B cell (primary cell): ENCODE measurements around the gene GALR2. TPM values are rescaled to one million over a fixed set of nuclear protein-coding genes. Genes with fewer than 3 reads are reported as not detected.

ENCODE experiments used
- ATAC-seq: fragments of 200-7000 bp; cut with Tn5 transposase; one replicate; pipeline ENCODE4 v1.10.0; 2021; ENCODE audit warnings: low read depth, mild to moderate bottlenecking, moderate number of reproducible peaks, moderate library complexity
- CTCF ChIA-PET: fragments of 350-600 bp; sonication (Branson Sonifier 250); formaldehyde crosslinking; loops from one replicate; lab custom pipeline; 2021; ENCODE audit warnings: antibody characterized with exemption, inconsistent platforms; lab: Charles Lee
- POLR2A ChIA-PET: fragments of 350-600 bp; sonication (Branson Sonifier 250); formaldehyde crosslinking; loops from one replicate; lab custom pipeline; 2021; ENCODE audit warnings: antibody characterized with exemption; lab: Charles Lee
- DNase-seq: peaks from one replicate; pipeline ENCODE4 v3.0.0; 2013
- H2AFZ ChIP-seq: 2 replicates; pipeline ENCODE4 v1.6.1; 2012; ENCODE audit warnings: mild to moderate bottlenecking, low read depth, low read length; ENCODE audit not compliant: insufficient read depth, poor library complexity, severe bottlenecking
- H3K27ac ChIP-seq, 2 donors: 1 replicate in 1 of 2; 2 replicates in 1 of 2; pipeline ENCODE4 v1.5.1; 2012 to 2013; ENCODE audit warnings: low read length in 2 of 2, mild to moderate bottlenecking in 2 of 2, moderate library complexity in 1 of 2
- H3K27me3 ChIP-seq, 4 experiments: fragments of 200-600 bp in 1 of 4; sonication (generic) in 1 of 4; replicated peaks in 1 of 4; 1 replicate in 2 of 4; 2 replicates in 2 of 4; pipeline versions ENCODE4 v1.6.1 to v1.7.0; 2013 to 2016; ENCODE audit warnings: low read length in 3 of 4, mild to moderate bottlenecking in 2 of 4, mixed read lengths in 1 of 4, moderate library complexity in 1 of 4; ENCODE audit not compliant: insufficient read depth in 4 of 4, control insufficient read depth in 3 of 4; ENCODE audit errors: control extremely low read depth in 1 of 4
- H3K36me3 ChIP-seq, 2 experiments: replicated peaks in 1 of 2; 1 replicate in 1 of 2; 2 replicates in 1 of 2; pipeline versions ENCODE4 v1.6.1 to v1.7.1; 2013; ENCODE audit warnings: low read length in 1 of 2; ENCODE audit not compliant: insufficient read depth in 2 of 2, control insufficient read depth in 1 of 2; ENCODE audit errors: control extremely low read depth in 1 of 2, extremely low read depth in 1 of 2
- H3K4me1 ChIP-seq, 2 donors: fragments of 200-600 bp in 1 of 2; sonication (generic) in 1 of 2; 1 replicate in 1 of 2; 2 replicates in 1 of 2; pipeline versions ENCODE4 v1.5.1 to v1.6.1; 2013 to 2017; ENCODE audit warnings: low read length in 2 of 2; ENCODE audit not compliant: control insufficient read depth in 2 of 2, insufficient read depth in 2 of 2
- H3K4me2 ChIP-seq: replicated peaks from 2 replicates; pipeline ENCODE3; 2012; ENCODE audit warnings: mild to moderate bottlenecking, low read depth, low read length; ENCODE audit not compliant: poor library complexity, severe bottlenecking
- H3K4me3 ChIP-seq, 5 experiments: fragments of 200-600 bp in 1 of 5; sonication (generic) in 1 of 5; 1 replicate in 3 of 5; 2 replicates in 2 of 5; pipeline versions ENCODE4 v1.5.1 to v1.7.0; 2011 to 2016; ENCODE audit warnings: low read length in 4 of 5, mild to moderate bottlenecking in 4 of 5, low read depth in 2 of 5, control low read depth in 1 of 5, moderate library complexity in 1 of 5; ENCODE audit not compliant: insufficient read depth in 1 of 5; ENCODE audit errors: control extremely low read depth in 1 of 5, extremely low read depth in 1 of 5
- H3K79me2 ChIP-seq: fragments of 200-600 bp; sonication (generic); one replicate; pipeline ENCODE4 v1.6.0; 2016; ENCODE audit warnings: low read length; ENCODE audit not compliant: control insufficient read depth, insufficient read depth
- H3K9ac ChIP-seq: fragments of 200-600 bp; sonication (generic); 2 replicates; pipeline ENCODE4 v1.6.1; 2017; ENCODE audit warnings: mild to moderate bottlenecking, low read length, moderate library complexity
- H3K9me3 ChIP-seq, 3 donors: one replicate each; pipeline versions ENCODE4 v1.6.1 to v1.7.1; 2013; ENCODE audit warnings: low read length in 2 of 3; ENCODE audit not compliant: control insufficient read depth in 2 of 3, insufficient read depth in 1 of 3; ENCODE audit errors: control extremely low read depth in 1 of 3
- H4K20me1 ChIP-seq: 2 replicates; pipeline ENCODE4 v1.6.0; 2012; ENCODE audit warnings: mild to moderate bottlenecking, low read length; ENCODE audit not compliant: insufficient read depth, control insufficient read depth, poor library complexity, severe bottlenecking
- H3K27ac Mint-ChIP-seq: one replicate; pipeline ENCODE4 v1.8.0; 2021; ENCODE audit warnings: mixed read lengths
- H3K27me3 Mint-ChIP-seq: one replicate; pipeline ENCODE4 v1.8.0; 2021; ENCODE audit warnings: mixed read lengths
- H3K4me1 Mint-ChIP-seq: one replicate; pipeline ENCODE4 v1.8.0; 2021; ENCODE audit warnings: mixed read lengths
- H3K4me3 Mint-ChIP-seq: one replicate; pipeline ENCODE4 v1.8.0; 2021; ENCODE audit warnings: mixed read lengths
- H3K9me3 Mint-ChIP-seq: one replicate; pipeline ENCODE4 v1.8.0; 2022; ENCODE audit warnings: mixed read lengths; ENCODE audit not compliant: insufficient read depth
- CTCF ChIP-seq: fragments of 200-600 bp; IDR thresholded peaks from one replicate; pipeline ENCODE4 v1.8.0; 2022; ENCODE audit warnings: antibody characterized with exemption, mild to moderate bottlenecking
- EZH2 ChIP-seq: IDR thresholded peaks from 2 replicates; pipeline ENCODE4 v1.6.1; 2012; ENCODE audit warnings: borderline replicate concordance, low read depth, mild to moderate bottlenecking, moderate library complexity, low read length; ENCODE audit not compliant: insufficient read depth, poor library complexity, severe bottlenecking
- WGBS: methylation state at CpG from one replicate; pipeline ENCODE4 v1.1.5; 2013; ENCODE audit warnings: missing lambda C conversion rate; ENCODE audit not compliant: insufficient coverage; 5-methylcytosine and 5-hydroxymethylcytosine counted together
- intact Hi-C: fragments of 100-400 bp; cut with micrococcal nuclease; formaldehyde crosslinking; loops from one replicate; pipeline ENCODE4 v1.10.0; 2022
- polyA plus RNA-seq: library from polyadenylated mRNA; depleted of rRNA; stranded (reverse); fragments of >200 nt; gene quantifications from 2 replicates; pipeline ENCODE4 v1.2.3, GENCODE V29; 2012
- total RNA-seq, 2 donors: library from RNA; stranded (reverse); fragments of 120-200 nt in 1 of 2; gene quantifications; 1 replicate in 1 of 2; 2 replicates in 1 of 2; pipeline versions ENCODE4 v1.2.3 to v1.2.4, GENCODE V29; 2013 to 2022

Gene GALR2
- total and polyA plus RNA-seq, 2 donors (not counting 1 experiment from before 2014, with no cell fraction given), result 0.42 to 1.2 TPM

GRCh38 chr17:76102944-76103273 is 28.3 kb downstream of the GALR2 start:
- WGBS, result 7% methylated on average over 4 of the region's 4 CpGs
- Histone ChIP-seq H3K27me3 (no peaks in the 10 kb centered on the region), H3K27ac (peak overlapping the region; percentile 76 to 82), H4K20me1 (no peaks in the 10 kb centered on the region), H3K9me3 (no peaks in the 10 kb centered on the region), H3K79me2 (peaks cover 17% of the 10 kb centered on the region), H3K4me3 (peak overlapping the region; percentile 68 to 93 (median 90)), H3K4me2 (peak overlapping the region; percentile 80), H3K4me1 (peaks cover 11 to 22% of the 10 kb centered on the region in 2 donors), H3K9ac (peak overlapping the region; percentile 90), H3K36me3 (peaks cover 0 to 29% of the 10 kb centered on the region in 2 experiments), H2AFZ (peak overlapping the region; percentile 97)
- intact Hi-C loops, result loop anchor here (5.0 kb wide), 1 partner anchor 246 kb away; the partner anchor contains the start of gene WBP2
- TF ChIP-seq CTCF, result no peak
- TF ChIP-seq EZH2, result no peak
- Mint-ChIP-seq H3K4me3 (peak overlapping the region; percentile 97), H3K27ac (peak overlapping the region; percentile 97), H3K27me3 (no peaks in the 10 kb centered on the region), H3K4me1 (peaks cover 21% of the 10 kb centered on the region), H3K9me3 (no peaks in the 10 kb centered on the region)
- DNase-seq (no peak), ATAC-seq (no peak)
- POLR2A ChIA-PET, result interaction anchor here (0.6 kb wide), 2 partner anchors 247 to 923 kb away, joined by 3 to 4 read pairs; no protein-coding TSS in a partner anchor
- CTCF ChIA-PET, result interaction anchor here (1.0 to 2.5 kb wide), 3 partner anchors 23 to 197 kb away, joined by 3 to 11 read pairs (median 6); no protein-coding TSS in a partner anchor
